Activated CD4-positive, alpha-beta T cell treated with anti-CD3 and anti-CD28 coated beads, Interleukin-2, amount 10 ng/mL, durations not matched to agents 24 days and 14 days (primary cell): ENCODE measurements around the gene GABRG2. TPM values are rescaled to one million over a fixed set of nuclear protein-coding genes. Genes with fewer than 3 reads are reported as not detected.

Source experiments
- DNase-seq: peaks from one replicate; pipeline ENCODE4 v3.0.0; 2022
- H3K27ac Mint-ChIP-seq: one replicate; pipeline ENCODE4 v1.8.0; 2022; ENCODE audit warnings: mild to moderate bottlenecking, mixed read lengths
- H3K27me3 Mint-ChIP-seq: one replicate; pipeline ENCODE4 v1.8.0; 2022; ENCODE audit warnings: mixed read lengths
- H3K36me3 Mint-ChIP-seq: one replicate; pipeline ENCODE4 v1.8.0; 2022; ENCODE audit warnings: low read depth, mild to moderate bottlenecking, mixed read lengths
- H3K4me1 Mint-ChIP-seq: one replicate; pipeline ENCODE4 v1.8.0; 2021; ENCODE audit warnings: mixed read lengths
- H3K4me3 Mint-ChIP-seq: one replicate; pipeline ENCODE4 v1.8.0; 2022; ENCODE audit warnings: mild to moderate bottlenecking, moderate library complexity, mixed read lengths
- H3K9me3 Mint-ChIP-seq: one replicate; pipeline ENCODE4 v1.8.0; 2021; ENCODE audit warnings: mixed read lengths
- intact Hi-C: fragments of 100-400 bp; cut with micrococcal nuclease; formaldehyde crosslinking; loops from one replicate; pipeline ENCODE4 v1.15.1; 2023
- total RNA-seq: library from RNA; stranded (reverse); gene quantifications from 2 replicates; pipeline ENCODE4 v1.2.3, GENCODE V29; 2022

GABRG2 gene
- total RNA-seq, 1 donor from 2014 or later, result not detected

DNA sequence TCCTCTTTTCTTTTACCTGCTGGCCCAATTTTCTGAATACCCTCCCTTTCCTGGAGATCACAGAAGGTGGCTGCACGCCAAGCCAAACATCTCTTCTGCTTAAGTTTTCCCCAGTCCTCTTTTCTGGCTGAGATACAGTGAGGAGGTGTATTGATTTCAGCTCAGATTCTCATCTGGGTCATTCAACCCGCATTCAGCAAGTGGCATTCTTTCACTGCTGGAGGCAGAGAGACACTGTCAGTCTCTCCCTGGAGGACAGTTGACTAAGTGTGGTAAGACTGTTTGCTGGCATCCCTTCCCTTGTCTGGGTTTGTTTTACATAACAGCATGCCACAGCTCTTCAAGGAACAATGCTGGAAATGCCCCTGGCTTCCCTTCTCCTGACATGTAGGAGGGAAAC, 60.5 kb downstream of the GABRG2 start:
- DNase-seq, result no peak

DNA sequence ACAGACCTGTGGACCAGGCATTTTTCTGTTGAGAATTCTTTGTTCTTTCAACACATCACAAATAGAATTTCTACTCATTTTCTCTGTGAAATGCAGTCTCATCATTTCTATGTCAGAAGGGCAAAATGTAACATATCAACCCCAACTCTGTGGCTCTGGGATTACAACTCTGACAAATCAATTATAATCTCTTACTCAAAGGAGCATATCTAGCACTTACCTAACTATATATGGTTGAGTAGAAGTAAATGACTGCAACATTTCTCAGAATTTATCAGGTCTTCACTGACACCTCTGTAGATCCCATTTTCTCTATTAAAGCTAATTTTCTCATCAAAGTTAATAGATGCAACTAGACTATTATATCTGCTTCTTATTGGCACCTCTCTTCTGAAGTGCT, 64.8 kb downstream of the GABRG2 start:
- Mint-ChIP-seq H3K4me1 (no peaks in the 10 kb centered on the region), H3K9me3 (no peaks in the 10 kb centered on the region), H3K27ac (no peak overlapping the region), H3K36me3 (no peaks in the 10 kb centered on the region), H3K4me3 (no peak overlapping the region), H3K27me3 (no peaks in the 10 kb centered on the region)
- no peak for DNase-seq
- intact Hi-C loops, result no loop called here

More for the DNA sequence above, 60.5 kb downstream of the GABRG2 start:
- Mint-ChIP-seq H3K27ac (no peak overlapping the region), H3K4me1 (no peaks in the 10 kb centered on the region), H3K36me3 (no peaks in the 10 kb centered on the region), H3K9me3 (no peaks in the 10 kb centered on the region), H3K27me3 (no peaks in the 10 kb centered on the region), H3K4me3 (no peak overlapping the region)
- intact Hi-C loops, result no loop called here

DNA sequence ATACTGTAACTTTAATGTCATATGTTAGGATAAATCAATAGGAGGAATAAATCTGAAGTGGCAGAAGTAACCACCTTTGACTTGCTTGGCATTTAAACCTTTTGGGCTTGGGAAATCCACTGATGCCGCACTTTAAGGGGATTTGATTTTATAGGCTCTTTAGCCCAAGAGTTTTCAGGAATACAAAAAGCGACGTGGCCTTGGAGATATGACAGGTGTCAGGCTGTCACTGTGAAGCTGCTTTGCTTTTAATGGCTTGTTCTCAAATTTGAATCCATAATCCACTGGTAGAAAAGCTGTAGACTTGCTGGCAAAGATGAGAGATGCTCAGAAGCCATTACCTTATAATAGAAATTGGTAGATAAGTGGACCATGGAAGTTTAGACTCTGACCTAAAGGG, 71.6 kb downstream of the GABRG2 start:
- Mint-ChIP-seq H3K27ac (no peak overlapping the region), H3K36me3 (no peaks in the 10 kb centered on the region), H3K9me3 (peaks cover 5% of the 10 kb centered on the region), H3K4me1 (no peaks in the 10 kb centered on the region), H3K27me3 (no peaks in the 10 kb centered on the region), H3K4me3 (no peak overlapping the region)
- DNase-seq, result no peak
- intact Hi-C loops, result no loop called here

DNA sequence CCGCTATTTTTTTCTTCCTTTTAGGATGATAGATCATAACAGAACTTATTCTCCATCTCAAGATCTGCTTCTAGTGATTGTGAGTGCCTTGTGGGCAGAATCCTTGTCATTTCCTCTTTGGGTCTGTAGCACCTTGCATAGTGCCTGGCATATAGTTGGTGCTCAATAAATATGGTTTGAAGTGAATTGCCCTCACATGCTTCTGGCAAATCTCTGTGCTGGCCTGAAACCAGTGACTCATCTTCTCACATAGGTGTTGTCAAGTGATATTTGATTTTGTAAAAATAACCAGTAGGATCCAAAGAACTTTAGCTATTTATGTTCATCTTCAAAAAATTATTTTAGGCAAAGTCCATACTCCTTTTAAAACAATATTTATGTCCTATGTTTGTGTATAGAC, 86.7 kb downstream of the GABRG2 start:
- Mint-ChIP-seq H3K36me3 (no peaks in the 10 kb centered on the region), H3K27ac (no peak overlapping the region), H3K9me3 (no peaks in the 10 kb centered on the region), H3K4me1 (no peaks in the 10 kb centered on the region), H3K27me3 (no peaks in the 10 kb centered on the region), H3K4me3 (no peak overlapping the region)
- intact Hi-C loops, result no loop called here
- DNase-seq, result no peak

DNA sequence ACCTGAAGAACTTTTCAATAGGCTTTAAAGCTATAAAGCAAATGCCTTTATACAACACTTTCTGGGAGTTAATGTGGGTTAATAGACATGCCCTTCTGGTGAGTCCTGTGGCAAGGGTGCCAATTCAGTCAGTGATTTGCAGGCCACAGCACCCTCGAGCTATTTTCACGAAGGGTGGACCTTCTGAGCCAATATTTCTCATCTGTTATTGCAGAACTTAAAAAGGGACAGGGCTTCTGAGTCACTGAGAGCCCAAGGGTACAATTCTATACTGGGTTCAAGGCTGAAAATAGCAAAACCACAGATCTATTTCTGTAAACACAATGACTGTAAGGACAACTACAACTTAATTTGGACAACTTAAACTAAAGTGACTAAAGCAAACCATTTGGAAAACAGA, 92.8 kb downstream of the GABRG2 start:
- Mint-ChIP-seq H3K27me3 (no peaks in the 10 kb centered on the region), H3K27ac (no peak overlapping the region), H3K4me1 (no peaks in the 10 kb centered on the region), H3K4me3 (no peak overlapping the region), H3K36me3 (no peaks in the 10 kb centered on the region), H3K9me3 (no peaks in the 10 kb centered on the region)
- DNase-seq, result no peak
- intact Hi-C loops, result no loop called here

DNA sequence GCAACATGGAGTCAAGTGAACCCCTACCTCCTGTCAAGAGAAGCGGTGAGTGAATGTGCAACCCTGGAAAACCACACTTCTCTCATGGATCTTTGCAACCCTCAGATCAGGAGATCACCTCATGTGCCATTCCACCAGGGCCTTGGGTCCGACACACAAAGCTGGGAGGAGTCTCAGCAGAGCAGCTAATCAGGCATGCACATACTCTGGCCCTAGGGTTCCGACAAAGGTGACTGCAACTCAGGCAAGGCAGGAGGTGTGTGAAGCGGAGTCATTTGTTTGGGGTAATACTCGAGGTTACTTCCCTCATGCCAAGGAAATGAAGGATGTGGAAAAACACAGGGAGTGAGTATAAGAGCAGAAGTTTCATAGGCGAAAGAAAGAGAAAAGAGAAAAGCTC, 96.1 kb downstream of the GABRG2 start:
- Mint-ChIP-seq H3K27ac (no peak overlapping the region), H3K9me3 (peaks cover 4% of the 10 kb centered on the region), H3K4me1 (no peaks in the 10 kb centered on the region), H3K4me3 (no peak overlapping the region), H3K27me3 (no peaks in the 10 kb centered on the region), H3K36me3 (no peaks in the 10 kb centered on the region)
- DNase-seq, result no peak
- intact Hi-C loops, result no loop called here

DNA sequence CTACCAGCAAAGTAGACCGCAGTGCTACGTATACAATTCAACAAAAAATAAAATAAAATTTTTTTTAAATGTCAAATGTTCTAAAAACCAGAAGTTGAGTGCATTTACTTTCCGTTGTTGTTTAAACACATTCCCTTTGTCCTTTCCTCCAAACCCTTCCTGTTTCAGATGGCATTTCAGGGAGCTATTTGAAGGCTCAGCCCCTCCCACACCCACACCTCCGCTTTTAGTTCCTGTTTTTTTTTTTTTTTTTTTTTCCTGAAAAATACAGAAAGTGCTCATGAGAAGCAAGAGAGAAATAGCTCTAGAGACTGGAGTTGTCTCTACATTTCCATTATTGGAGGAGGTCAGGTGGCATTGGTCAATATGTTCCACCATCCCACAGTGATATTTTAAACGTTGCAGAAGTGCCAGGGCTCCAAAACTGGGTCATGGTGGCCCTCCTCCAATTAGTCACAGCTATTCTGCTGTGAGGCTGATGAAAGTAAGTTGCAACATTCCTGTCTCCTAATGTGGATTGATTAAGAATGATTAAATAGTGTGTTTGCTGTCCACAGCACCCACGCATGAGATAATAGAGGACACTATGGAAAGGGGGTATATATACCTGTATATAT, 106.9 kb downstream of the GABRG2 start:
- H3K4me3 Mint-ChIP-seq, result no peak overlapping the region
- H3K9me3 Mint-ChIP-seq, result no peaks in the 10 kb centered on the region
- H3K4me1 Mint-ChIP-seq, result no peaks in the 10 kb centered on the region
- intact Hi-C loops, result no loop called here
- no peaks in the 10 kb centered on the region for H3K36me3 Mint-ChIP-seq
- H3K27ac Mint-ChIP-seq, result no peak overlapping the region
- no peak for DNase-seq
- H3K27me3 Mint-ChIP-seq, result no peaks in the 10 kb centered on the region

DNA sequence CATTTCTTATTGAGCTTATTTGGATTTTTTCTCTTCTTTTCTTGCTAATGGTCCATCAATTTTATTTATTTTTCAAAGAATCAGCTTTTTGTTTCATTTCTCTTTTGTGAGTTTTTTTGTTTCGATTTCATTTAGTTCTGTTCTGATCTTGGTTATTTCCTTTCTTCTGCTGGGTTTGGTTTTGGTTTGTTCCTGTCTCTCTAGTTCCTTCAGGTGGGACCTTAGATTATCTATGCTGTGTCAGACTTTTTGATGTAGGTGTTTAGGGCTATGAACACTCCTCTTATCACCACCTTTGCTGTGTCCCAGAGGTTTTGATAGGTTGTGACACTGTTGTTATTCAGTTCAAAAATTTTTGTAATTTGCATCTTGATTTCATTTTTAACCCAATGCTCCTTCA, 119.8 kb downstream of the GABRG2 start:
- intact Hi-C loops, result no loop called here
- DNase-seq, result no peak
- no peak overlapping the region for H3K4me3 Mint-ChIP-seq
- H3K27me3 Mint-ChIP-seq, result no peaks in the 10 kb centered on the region
- H3K4me1 Mint-ChIP-seq, result no peaks in the 10 kb centered on the region
- H3K27ac Mint-ChIP-seq, result no peak overlapping the region
- H3K9me3 Mint-ChIP-seq, result peaks cover 17% of the 10 kb centered on the region
- no peaks in the 10 kb centered on the region for H3K36me3 Mint-ChIP-seq

DNA sequence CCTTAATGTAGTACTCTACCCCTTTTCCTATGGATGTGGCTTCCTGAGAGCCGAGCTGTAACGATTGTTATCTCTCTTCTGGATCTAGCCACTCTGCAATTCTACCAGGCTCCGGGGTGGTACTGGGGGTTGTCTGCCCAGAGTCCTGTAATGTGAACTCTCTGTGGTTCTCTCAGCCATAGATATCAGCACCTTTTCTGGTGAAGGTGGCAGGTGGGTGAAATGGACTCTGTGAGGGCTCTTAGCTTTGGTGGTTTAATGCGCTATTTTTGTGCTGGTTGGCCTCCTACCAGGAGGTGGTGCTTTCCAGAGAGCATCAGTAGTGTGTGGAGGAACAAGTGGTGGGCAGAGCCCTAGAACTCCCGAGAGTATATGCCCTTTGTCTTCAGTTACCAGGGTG, 122.1 kb downstream of the GABRG2 start:
- no peak overlapping the region for H3K27ac Mint-ChIP-seq
- peaks cover 23% of the 10 kb centered on the region for H3K9me3 Mint-ChIP-seq
- H3K27me3 Mint-ChIP-seq, result no peaks in the 10 kb centered on the region
- no peak for DNase-seq
- H3K4me3 Mint-ChIP-seq, result no peak overlapping the region
- no peaks in the 10 kb centered on the region for H3K36me3 Mint-ChIP-seq
- intact Hi-C loops, result no loop called here
- H3K4me1 Mint-ChIP-seq, result no peaks in the 10 kb centered on the region

DNA sequence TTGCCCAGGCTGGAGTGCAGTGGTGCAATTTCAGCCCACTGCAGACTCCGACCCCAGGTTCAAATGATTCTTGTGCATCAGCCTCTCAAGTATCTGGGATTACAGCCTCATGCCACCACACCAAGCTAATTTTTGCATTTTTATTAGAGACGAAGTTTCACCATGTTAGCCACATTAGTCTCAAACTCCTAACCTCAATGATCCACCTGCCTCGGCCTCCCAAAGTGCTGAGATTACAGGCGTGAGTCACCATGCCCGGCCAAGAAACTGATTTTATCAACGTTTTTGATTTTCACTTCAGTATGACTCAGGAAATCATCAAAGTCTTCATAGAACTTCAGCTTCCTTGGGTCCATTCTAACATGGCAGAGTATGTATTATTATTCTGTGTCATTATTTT, 125.4 kb downstream of the GABRG2 start:
- no peak overlapping the region for H3K4me3 Mint-ChIP-seq
- H3K27ac Mint-ChIP-seq, result no peak overlapping the region
- H3K9me3 Mint-ChIP-seq, result peaks cover 16% of the 10 kb centered on the region
- no peaks in the 10 kb centered on the region for H3K36me3 Mint-ChIP-seq
- intact Hi-C loops, result no loop called here
- DNase-seq, result no peak
- no peaks in the 10 kb centered on the region for H3K4me1 Mint-ChIP-seq
- H3K27me3 Mint-ChIP-seq, result no peaks in the 10 kb centered on the region

DNA sequence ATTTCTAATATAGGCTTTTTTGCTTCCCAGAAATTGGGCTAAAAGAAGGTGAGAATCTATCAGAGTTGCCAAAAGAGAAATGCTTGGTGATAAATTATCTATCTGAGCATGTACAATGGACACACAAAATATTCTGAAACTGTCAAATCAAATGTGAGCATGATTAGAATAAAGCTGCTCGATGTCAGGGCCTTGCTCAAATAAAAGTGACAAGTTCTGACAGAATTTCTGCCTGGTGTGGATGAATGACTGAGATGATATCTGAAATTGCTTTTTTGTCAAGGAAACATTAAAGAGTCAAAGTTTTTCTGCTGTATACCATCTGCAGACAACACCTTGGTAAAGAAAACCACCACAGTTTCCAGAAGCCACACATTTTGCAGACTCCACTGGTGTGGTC, 128.8 kb downstream of the GABRG2 start:
- no peak for DNase-seq
- peaks cover 7% of the 10 kb centered on the region for H3K9me3 Mint-ChIP-seq
- H3K27me3 Mint-ChIP-seq, result no peaks in the 10 kb centered on the region
- no peak overlapping the region for H3K27ac Mint-ChIP-seq
- H3K4me1 Mint-ChIP-seq, result no peaks in the 10 kb centered on the region
- no peak overlapping the region for H3K4me3 Mint-ChIP-seq
- H3K36me3 Mint-ChIP-seq, result no peaks in the 10 kb centered on the region
- intact Hi-C loops, result no loop called here

DNA sequence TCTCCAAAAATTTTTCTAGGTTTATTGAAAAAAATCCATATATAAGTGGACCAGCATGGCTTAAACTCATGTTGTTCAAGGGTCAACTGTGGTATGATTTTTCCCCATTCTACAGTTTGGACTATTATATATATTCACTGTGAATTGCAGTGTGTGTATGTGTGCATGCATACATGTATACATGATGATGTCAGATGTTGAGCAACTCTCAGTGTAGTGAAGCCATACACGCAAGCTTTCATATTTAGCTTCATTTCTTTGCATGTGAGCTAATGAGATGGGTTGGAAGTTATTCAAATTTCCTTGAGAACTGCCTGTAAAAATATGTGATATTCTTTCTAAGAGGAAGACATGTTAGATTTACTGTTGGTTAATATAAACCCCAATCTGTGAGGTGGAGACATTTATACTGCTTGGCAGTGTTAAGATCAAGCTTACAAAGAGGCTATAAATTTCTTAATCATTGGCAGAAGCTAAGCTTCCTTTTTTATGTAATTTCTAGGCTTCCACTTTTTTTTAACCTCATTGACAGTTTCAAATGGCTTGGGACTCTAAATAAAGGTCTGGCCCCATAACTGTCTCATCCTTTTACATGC, 134.8 kb downstream of the GABRG2 start:
- no peak overlapping the region for H3K4me3 Mint-ChIP-seq
- no peaks in the 10 kb centered on the region for H3K36me3 Mint-ChIP-seq
- H3K27ac Mint-ChIP-seq, result no peak overlapping the region
- no peaks in the 10 kb centered on the region for H3K9me3 Mint-ChIP-seq
- H3K27me3 Mint-ChIP-seq, result no peaks in the 10 kb centered on the region
- intact Hi-C loops, result no loop called here
- H3K4me1 Mint-ChIP-seq, result no peaks in the 10 kb centered on the region
- no peak for DNase-seq
